Mucosa of descending colon (tissue), 3 donors: ENCODE results near the gene NUDT8. TPM values are rescaled to one million over a fixed set of nuclear protein-coding genes. Genes with fewer than 3 reads are reported as not detected.
"Not testable (repeated sequence)": the region's sequence is repeated elsewhere in the genome, so short reads cannot be mapped to it uniquely, and the experiment has no call there.

Experiments
- ATAC-seq: fragments of 200-7000 bp; cut with Tn5 transposase; one replicate; pipeline ENCODE4 v1.9.1; 2020; ENCODE audit warnings: mild to moderate bottlenecking, moderate library complexity
- DNase-seq, 3 donors: peaks; one replicate each; pipeline ENCODE4 v3.0.0-alpha.2; 2020
- H3K36me3 ChIP-seq: fragments of 200-600 bp; one replicate; pipeline ENCODE4 v1.8.0; 2021; ENCODE audit warnings: low read depth, mild to moderate bottlenecking
- H3K4me1 ChIP-seq: fragments of 200-600 bp; one replicate; pipeline ENCODE4 v1.8.0; 2021; ENCODE audit warnings: low read depth, mild to moderate bottlenecking
- H3K4me3 ChIP-seq: fragments of 200-600 bp; one replicate; pipeline ENCODE4 v1.8.0; 2021; ENCODE audit warnings: mild to moderate bottlenecking
- H3K9me3 ChIP-seq: fragments of 200-600 bp; one replicate; pipeline ENCODE4 v1.8.0; 2021; ENCODE audit warnings: mild to moderate bottlenecking
- CTCF ChIP-seq: fragments of 200-600 bp; IDR thresholded peaks from one replicate; pipeline ENCODE4 v1.8.0; 2022; ENCODE audit warnings: antibody characterized with exemption, mild to moderate bottlenecking
- intact Hi-C, 2 donors: fragments of 100-400 bp; cut with DNase I in 1 of 2; cut with micrococcal nuclease in 1 of 2; formaldehyde crosslinking; loops; one replicate each; pipeline versions ENCODE4 v1.11.0 to v1.11.1; 2022; cut with DNase I, micrococcal nuclease
- total RNA-seq, 3 donors: library from RNA; stranded (reverse); fragmentation: NEBNext Ultra II Directional in 2 of 3; extraction: Animal tissue kit (Norgen Biotek cat#: 25700) in 2 of 3; gene quantifications; one replicate each; pipeline versions ENCODE4 v1.2.1 to v1.2.4, GENCODE V29; 2021 to 2023
- donor health status: DM: no; HTN: no; CAD: no; lungs with moderate emphysema.
- donor health status: DM: no; HTN: no; CAD: no.
- donor health status: DM: no; HTN: yes; CAD: no.

NUDT8 gene
- total RNA-seq, 3 donors from 2014 or later, result 17.3 to 34.6 (median 23.1) TPM

GRCh38 chr11:67594480-67594879 is 35.3 kb downstream of the NUDT8 start:
- intact Hi-C loops, result no loop called here
- Histone ChIP-seq H3K4me3 (no peak overlapping the region), H3K9me3 (no peaks in the 10 kb centered on the region), H3K4me1 (no peaks in the 10 kb centered on the region), H3K36me3 (no peaks in the 10 kb centered on the region)
- no peak for ATAC-seq
- TF ChIP-seq CTCF, result no peak
- no peak for DNase-seq

GRCh38 chr11:67593565-67593905 is 36.2 kb downstream of the NUDT8 start:
- H3K9me3 ChIP-seq, result no peaks in the 10 kb centered on the region
- H3K4me3 ChIP-seq, result no peak overlapping the region
- H3K4me1 ChIP-seq, result no peaks in the 10 kb centered on the region
- no peak for TF ChIP-seq CTCF
- no peak for ATAC-seq
- intact Hi-C loops, result no loop called here
- H3K36me3 ChIP-seq, result no peaks in the 10 kb centered on the region
- DNase-seq, result no peak

- ATAC-seq (no peak), DNase-seq (no peak)
- no peak for TF ChIP-seq CTCF
- no peaks in the 10 kb centered on the region for H3K4me1 ChIP-seq
- no peaks in the 10 kb centered on the region for H3K9me3 ChIP-seq
- H3K4me3 ChIP-seq, result no peak overlapping the region
- no peaks in the 10 kb centered on the region for H3K36me3 ChIP-seq
- intact Hi-C loops, result no loop called here
Observed at GRCh38 chr11:67592880-67593564, 36.7 kb downstream of the NUDT8 start.

- intact Hi-C loops, ATAC-seq, H3K9me3 ChIP-seq, H3K4me1 ChIP-seq, H3K36me3 ChIP-seq, H3K4me3 ChIP-seq, DNase-seq: not testable (repeated sequence)
Observed at GRCh38 chr11:67588899-67589415, 40.8 kb downstream of the NUDT8 start.

GRCh38 chr11:67588136-67588503 is 41.6 kb downstream of the NUDT8 start:
- TF ChIP-seq CTCF, result no peak

GRCh38 chr11:67586568-67587250 is 43.0 kb downstream of the NUDT8 start:
- intact Hi-C loops, result no loop called here
- DNase-seq (no peak), ATAC-seq (no peak)
- Histone ChIP-seq H3K4me1 (peaks cover 6% of the 10 kb centered on the region), H3K36me3 (no peaks in the 10 kb centered on the region), H3K9me3 (no peaks in the 10 kb centered on the region), H3K4me3 (no peak overlapping the region)
- no peak for TF ChIP-seq CTCF

More at GRCh38 chr11:67588136-67588503, 41.6 kb downstream of the NUDT8 start:
- intact Hi-C loops, result no loop called here
- ATAC-seq (no peak), DNase-seq (no peak)
- Histone ChIP-seq H3K4me3 (no peak overlapping the region), H3K4me1 (no peaks in the 10 kb centered on the region), H3K36me3 (no peaks in the 10 kb centered on the region), H3K9me3 (no peaks in the 10 kb centered on the region)
